Peyer's patch (tissue), 4 donors: ENCODE data around the gene MBTPS1.

Experiments used
- POLR2A ChIP-seq, 2 donors: fragments of 450-650 bp; IDR thresholded peaks; one replicate each; pipeline ENCODE4 v1.5.1; 2017; ENCODE audit warnings: antibody characterized with exemption in 2 of 2, mild to moderate bottlenecking in 2 of 2, moderate library complexity in 2 of 2
- TF ChIP-seq, protein P1 (sequence below), 6 experiments: fragments of 450-650 bp in 4 of 6; fragments of 200-600 bp in 2 of 6; sonication (generic) in 1 of 6; IDR thresholded peaks; one replicate each; pipeline ENCODE4 v1.5.1; 2017 to 2019; ENCODE audit warnings: antibody characterized with exemption in 6 of 6, mild to moderate bottlenecking in 3 of 6, moderate library complexity in 1 of 6

DNA sequence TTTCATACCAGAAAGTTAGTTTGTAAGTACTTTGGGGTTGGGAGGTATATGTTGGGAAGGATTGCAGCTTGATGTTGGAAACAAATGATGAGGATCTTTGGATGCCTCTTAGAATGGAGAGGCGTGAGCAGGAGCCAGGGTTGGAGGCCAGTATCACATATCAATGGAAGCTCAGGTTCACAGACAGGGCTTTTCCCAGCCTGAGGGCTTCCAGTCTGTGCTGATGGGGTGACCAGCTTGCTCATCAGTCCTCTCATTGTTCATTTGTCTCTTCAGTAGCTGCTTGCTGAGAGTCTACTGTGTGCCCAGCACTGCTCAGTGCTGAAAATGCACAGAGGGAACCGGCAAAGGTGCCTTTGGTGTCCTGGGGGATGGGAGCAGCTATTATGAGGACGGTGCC lies 34.2 kb upstream of the MBTPS1 start:
- TF ChIP-seq POLR2A (IDR thresholded peaks at IDR 0.05), result no peak
- TF ChIP-seq, protein P1, sequence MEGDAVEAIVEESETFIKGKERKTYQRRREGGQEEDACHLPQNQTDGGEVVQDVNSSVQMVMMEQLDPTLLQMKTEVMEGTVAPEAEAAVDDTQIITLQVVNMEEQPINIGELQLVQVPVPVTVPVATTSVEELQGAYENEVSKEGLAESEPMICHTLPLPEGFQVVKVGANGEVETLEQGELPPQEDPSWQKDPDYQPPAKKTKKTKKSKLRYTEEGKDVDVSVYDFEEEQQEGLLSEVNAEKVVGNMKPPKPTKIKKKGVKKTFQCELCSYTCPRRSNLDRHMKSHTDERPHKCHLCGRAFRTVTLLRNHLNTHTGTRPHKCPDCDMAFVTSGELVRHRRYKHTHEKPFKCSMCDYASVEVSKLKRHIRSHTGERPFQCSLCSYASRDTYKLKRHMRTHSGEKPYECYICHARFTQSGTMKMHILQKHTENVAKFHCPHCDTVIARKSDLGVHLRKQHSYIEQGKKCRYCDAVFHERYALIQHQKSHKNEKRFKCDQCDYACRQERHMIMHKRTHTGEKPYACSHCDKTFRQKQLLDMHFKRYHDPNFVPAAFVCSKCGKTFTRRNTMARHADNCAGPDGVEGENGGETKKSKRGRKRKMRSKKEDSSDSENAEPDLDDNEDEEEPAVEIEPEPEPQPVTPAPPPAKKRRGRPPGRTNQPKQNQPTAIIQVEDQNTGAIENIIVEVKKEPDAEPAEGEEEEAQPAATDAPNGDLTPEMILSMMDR (IDR thresholded peaks at IDR 0.05), result no peak
